Gastroesophageal sphincter (tissue), 4 donors: ENCODE measurements around the gene GATB. TPM values are rescaled to one million over a fixed set of nuclear protein-coding genes. Genes with fewer than 3 reads are reported as not detected.

Source experiments
- ATAC-seq: fragments of 150-250 bp; one replicate; pipeline ENCODE4 v1.9.1; 2016; ENCODE audit warnings: mild to moderate bottlenecking, moderate library complexity
- H3K27ac ChIP-seq, 4 donors: fragments of 200-600 bp; sonication (generic) in 3 of 4; 1 replicate in 3 of 4; 2 replicates in 1 of 4; pipeline ENCODE4 v1.5.1; 2016 to 2019
- H3K27me3 ChIP-seq: fragments of 200-600 bp; sonication (generic); one replicate; pipeline ENCODE4 v1.5.1; 2019
- H3K36me3 ChIP-seq, 2 donors: fragments of 200-600 bp; sonication (generic); one replicate each; pipeline ENCODE4 v1.5.1; 2019; ENCODE audit warnings: control low read depth in 1 of 2
- H3K4me1 ChIP-seq, 3 donors: fragments of 200-600 bp; sonication (generic); 1 replicate in 2 of 3; 2 replicates in 1 of 3; pipeline ENCODE4 v1.5.1; 2016 to 2019; ENCODE audit warnings: control low read depth in 2 of 3
- H3K4me3 ChIP-seq, 2 donors: fragments of 200-600 bp; sonication (generic); one replicate each; pipeline ENCODE4 v1.5.1; 2019; ENCODE audit warnings: mild to moderate bottlenecking in 1 of 2, moderate library complexity in 1 of 2
- H3K9me3 ChIP-seq, 3 donors: fragments of 200-600 bp; sonication (generic); one replicate each; pipeline ENCODE4 v1.5.1; 2017 to 2019; ENCODE audit warnings: control low read depth in 2 of 3
- CTCF ChIP-seq, 4 experiments: fragments of 200-600 bp in 2 of 4; fragments of 450-650 bp in 2 of 4; sonication (generic) in 1 of 4; IDR thresholded peaks; one replicate each; pipeline ENCODE4 v1.5.1; 2017 to 2019; ENCODE audit warnings: antibody characterized with exemption in 4 of 4, mild to moderate bottlenecking in 2 of 4, moderate library complexity in 2 of 4
- EP300 ChIP-seq: sonication (generic); formaldehyde crosslinking; IDR thresholded peaks from one replicate; pipeline ENCODE4 v1.6.1; 2017; ENCODE audit warnings: antibody characterized with exemption, mild to moderate bottlenecking
- POLR2A ChIP-seq, 2 donors: fragments of 450-650 bp; IDR thresholded peaks; one replicate each; pipeline ENCODE4 v1.6.1; 2017; ENCODE audit warnings: antibody characterized with exemption in 2 of 2, mild to moderate bottlenecking in 2 of 2, moderate library complexity in 1 of 2
- POLR2AphosphoS5 ChIP-seq: sonication (generic); formaldehyde crosslinking; IDR thresholded peaks from one replicate; pipeline ENCODE4 v1.6.1; 2017; ENCODE audit warnings: antibody characterized with exemption
- WGBS, 2 donors: methylation state at CpG; one replicate each; pipeline ENCODE4 v1.1.5; 2018; ENCODE audit warnings: low coverage in 1 of 2; 5-methylcytosine and 5-hydroxymethylcytosine counted together
- total RNA-seq, 4 donors: library from RNA; depleted of rRNA; stranded (reverse); fragments of >200 nt; gene quantifications; one replicate each; pipeline ENCODE4 v1.1.0, GENCODE V29; 2016

Gene GATB
- total RNA-seq, 4 donors from 2014 or later, result 10.6 to 22.4 (median 16.6) TPM

- no peak overlapping the region for H3K4me3 ChIP-seq
- no peaks in the 10 kb centered on the region for H3K27me3 ChIP-seq
- ATAC-seq, result no peak
- TF ChIP-seq EP300 (no peak), POLR2A (IDR thresholded peaks at IDR 0.05) (no peak), POLR2AphosphoS5 (no peak), CTCF (IDR thresholded peaks at IDR 0.05) (no peak)
- H3K9me3 ChIP-seq, result no peaks in the 10 kb centered on the region
- peaks cover 0 to 22% (median 0%) of the 10 kb centered on the region in 3 donors for H3K4me1 ChIP-seq
- no peak overlapping the region for H3K27ac ChIP-seq
- no CpG with 5 or more reads among the region's 14 CpGs for WGBS, 2 donors
- peaks cover 0 to 5% of the 10 kb centered on the region in 2 donors for H3K36me3 ChIP-seq
Measured at GRCh38 chr4:151672996-151673395, 87.8 kb downstream of the GATB start.

GRCh38 chr4:151671541-151672059 is 89.2 kb downstream of the GATB start:
- H3K36me3 ChIP-seq, result peaks cover 0 to 5% of the 10 kb centered on the region in 2 donors
- H3K4me3 ChIP-seq, result no peak overlapping the region
- 83 to 95% methylated on average over 6 to 10 of the region's 14 CpGs for WGBS, 2 donors
- TF ChIP-seq POLR2A (IDR thresholded peaks at IDR 0.05) (no peak), POLR2AphosphoS5 (no peak), CTCF (IDR thresholded peaks at IDR 0.05) (no peak), EP300 (no peak)
- H3K9me3 ChIP-seq, result no peaks in the 10 kb centered on the region
- H3K4me1 ChIP-seq, result peaks cover 0 to 22% (median 0%) of the 10 kb centered on the region in 3 donors
- H3K27ac ChIP-seq, result no peak overlapping the region
- no peak for ATAC-seq
- H3K27me3 ChIP-seq, result no peaks in the 10 kb centered on the region

GRCh38 chr4:151670843-151671242 is 90.0 kb downstream of the GATB start:
- Histone ChIP-seq H3K9me3 (no peaks in the 10 kb centered on the region), H3K27me3 (no peaks in the 10 kb centered on the region), H3K27ac (no peak overlapping the region), H3K36me3 (peaks cover 0 to 5% of the 10 kb centered on the region in 2 donors), H3K4me3 (no peak overlapping the region), H3K4me1 (peaks cover 0 to 22% (median 0%) of the 10 kb centered on the region in 3 donors)
- TF ChIP-seq POLR2A (IDR thresholded peaks at IDR 0.05) (no peak), CTCF (IDR thresholded peaks at IDR 0.05) (no peak), POLR2AphosphoS5 (no peak), EP300 (no peak)
- WGBS, 2 donors, result 73 to 100% methylated on average over 2 to 5 of the region's 5 CpGs
- no peak for ATAC-seq

GRCh38 chr4:151669990-151670389 is 90.8 kb downstream of the GATB start:
- H3K4me1 ChIP-seq, result peaks cover 0 to 15% (median 0%) of the 10 kb centered on the region in 3 donors
- H3K36me3 ChIP-seq, result peaks cover 0 to 5% of the 10 kb centered on the region in 2 donors
- no peaks in the 10 kb centered on the region for H3K9me3 ChIP-seq
- H3K4me3 ChIP-seq, result no peak overlapping the region
- H3K27me3 ChIP-seq, result no peaks in the 10 kb centered on the region
- 86 to 88% methylated on average over 8 of the region's 9 CpGs for WGBS, 2 donors
- ATAC-seq, result no peak
- H3K27ac ChIP-seq, result no peak overlapping the region
- TF ChIP-seq EP300 (no peak), POLR2AphosphoS5 (no peak), CTCF (IDR thresholded peaks at IDR 0.05) (no peak), POLR2A (IDR thresholded peaks at IDR 0.05) (no peak)

GRCh38 chr4:151668689-151669402 is 92.0 kb downstream of the GATB start:
- no peak for ATAC-seq
- WGBS, 2 donors, result 51 to 71% methylated on average over 3 to 4 of the region's 4 CpGs
- Histone ChIP-seq H3K9me3 (no peaks in the 10 kb centered on the region), H3K4me3 (no peak overlapping the region), H3K27ac (no peak overlapping the region), H3K36me3 (peaks cover 0 to 9% of the 10 kb centered on the region in 2 donors), H3K4me1 (peaks cover 0 to 3% (median 0%) of the 10 kb centered on the region in 3 donors), H3K27me3 (no peaks in the 10 kb centered on the region)
- TF ChIP-seq EP300, result no peak
- TF ChIP-seq POLR2AphosphoS5, result no peak
- TF ChIP-seq POLR2A (IDR thresholded peaks at IDR 0.05), result no peak
- TF ChIP-seq CTCF (IDR thresholded peaks at IDR 0.05), result no peak
